ENCODE results near the gene TMEM198. TPM values are rescaled to one million over a fixed set of nuclear protein-coding genes. Genes with fewer than 3 reads are reported as not detected.

The TMEM198 gene
- total RNA-seq, 1 experiment from 2014 or later, result 2.3 TPM

DNA sequence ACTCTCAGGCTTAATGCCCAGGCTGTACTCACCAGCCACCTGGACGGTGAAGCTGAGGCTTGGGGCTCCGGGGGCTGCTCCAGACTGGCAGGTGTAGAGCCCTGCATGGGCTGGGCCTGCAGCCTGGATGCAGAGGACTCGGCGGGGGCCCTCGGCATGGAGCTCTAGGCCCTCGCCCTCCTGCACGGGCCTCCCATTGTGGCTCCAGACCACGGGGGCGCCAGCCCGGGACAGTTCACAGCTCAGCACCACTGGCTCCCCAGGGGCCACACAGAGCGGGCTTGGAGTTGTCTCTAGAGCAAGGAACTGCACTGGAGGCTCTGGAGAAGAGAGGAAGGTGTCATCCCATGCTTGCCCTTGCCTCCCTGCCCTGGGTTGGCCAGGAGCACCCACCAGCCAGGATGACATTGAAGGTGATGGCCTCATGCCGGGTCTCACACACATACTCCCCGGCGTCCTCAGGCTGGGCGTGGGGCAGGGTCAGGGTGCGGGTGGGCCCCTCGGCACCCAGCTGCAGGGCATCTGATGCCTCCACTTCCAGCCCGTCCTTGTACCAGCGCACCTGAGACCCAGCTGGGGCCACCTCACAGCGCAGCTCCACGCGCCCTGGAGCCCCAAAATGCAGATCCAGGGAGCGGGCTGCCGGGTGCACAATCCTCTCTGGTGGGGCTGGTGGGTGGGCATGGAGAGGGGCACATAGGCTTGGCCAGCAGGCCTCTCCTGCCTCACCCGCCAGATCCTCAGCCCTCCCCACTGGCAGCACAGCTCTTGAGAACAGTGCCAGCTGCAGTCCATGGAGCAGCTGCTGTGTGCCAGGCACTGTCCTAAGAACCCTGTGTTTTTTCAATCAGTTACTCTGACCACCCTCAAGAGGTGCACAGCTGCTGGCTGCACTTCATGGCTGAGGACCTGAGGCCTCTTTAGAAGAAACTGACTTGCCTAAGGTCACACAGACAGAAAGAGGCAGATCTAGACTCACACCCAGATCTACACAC lies 14.3 kb downstream of the TMEM198 start (continued):
- TF ChIP-seq TCF7L2 (IDR thresholded peaks at IDR 0.05; ENCODE audit: low read depth, low read length), result no peak

DNA sequence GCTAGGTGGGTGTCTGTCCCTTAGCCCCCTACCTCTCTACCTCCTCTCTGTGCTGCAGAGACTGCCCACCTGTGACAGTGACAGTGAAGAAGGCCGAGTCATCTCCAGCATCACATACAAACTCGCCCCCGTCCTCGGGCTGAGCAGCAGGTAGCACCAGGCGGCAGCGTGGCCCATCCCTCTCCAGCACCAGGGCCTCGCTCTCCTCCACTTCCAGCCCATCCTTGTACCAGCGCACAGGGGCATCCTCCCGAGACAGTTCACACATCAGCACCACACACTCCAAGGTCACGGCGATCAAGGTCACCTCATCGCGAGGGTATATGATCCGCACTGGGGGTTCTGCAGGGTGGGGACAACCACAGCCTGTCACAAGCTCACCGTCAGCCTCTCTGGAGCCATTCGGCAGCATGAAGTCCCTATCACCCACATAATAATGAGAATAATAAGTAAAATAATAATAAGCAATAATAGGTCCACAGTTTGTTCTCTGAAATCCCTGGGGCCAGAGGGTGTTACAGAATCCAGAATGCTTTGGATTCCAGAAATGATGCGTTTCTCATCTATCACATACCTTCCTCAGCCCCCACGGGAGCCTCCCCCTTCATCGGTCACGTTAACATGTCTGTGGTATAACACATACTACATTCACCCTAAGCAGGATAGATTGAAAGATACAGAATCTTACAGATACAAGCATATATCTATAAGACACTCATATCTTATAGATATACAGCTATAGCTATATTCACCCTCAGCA lies 15.5 kb downstream of the TMEM198 start:
- Histone ChIP-seq H3K9me3 (ENCODE audit: control insufficient read depth, insufficient read depth, low read depth, low read length) (no peaks in the 10 kb centered on the region), H3K4me1 (ENCODE audit: control insufficient read depth, insufficient read depth, low read length) (peaks cover 7% of the 10 kb centered on the region), H3K27me3 (ENCODE audit: control insufficient read depth, insufficient read depth, low read length) (no peaks in the 10 kb centered on the region), H3K4me3 (ENCODE audit: low read depth in 2 of 2, low read length in 2 of 2) (no peak overlapping the region), H3K36me3 (ENCODE audit: control insufficient read depth, insufficient read depth, low read length) (no peaks in the 10 kb centered on the region), H3K27ac (ENCODE audit: low read length) (no peak overlapping the region)
- intact Hi-C loops (cut with micrococcal nuclease; ENCODE audit: unreplicated experiment) (no loop called here), in situ Hi-C loops (cut with HindIII; ENCODE audit: low pct_unique_long_range_greater_than_20kb, low sequenced_read_pairs) (no loop called here)
- ATAC-seq (no peak), DNase-seq (ENCODE audit: low read depth, low spot score) (no peak)
- ChIA-PET CTCF (interaction anchor here (0.7 to 2.0 kb wide), 4 partner anchors 8 to 130 kb away, joined by 3 to 6 read pairs (median 6); no protein-coding TSS in a partner anchor), POLR2A (interaction anchor here (0.6 kb wide), 1 partner anchor 131 kb away, joined by 3 read pairs; no protein-coding TSS in a partner anchor)
- TF ChIP-seq, protein P1, sequence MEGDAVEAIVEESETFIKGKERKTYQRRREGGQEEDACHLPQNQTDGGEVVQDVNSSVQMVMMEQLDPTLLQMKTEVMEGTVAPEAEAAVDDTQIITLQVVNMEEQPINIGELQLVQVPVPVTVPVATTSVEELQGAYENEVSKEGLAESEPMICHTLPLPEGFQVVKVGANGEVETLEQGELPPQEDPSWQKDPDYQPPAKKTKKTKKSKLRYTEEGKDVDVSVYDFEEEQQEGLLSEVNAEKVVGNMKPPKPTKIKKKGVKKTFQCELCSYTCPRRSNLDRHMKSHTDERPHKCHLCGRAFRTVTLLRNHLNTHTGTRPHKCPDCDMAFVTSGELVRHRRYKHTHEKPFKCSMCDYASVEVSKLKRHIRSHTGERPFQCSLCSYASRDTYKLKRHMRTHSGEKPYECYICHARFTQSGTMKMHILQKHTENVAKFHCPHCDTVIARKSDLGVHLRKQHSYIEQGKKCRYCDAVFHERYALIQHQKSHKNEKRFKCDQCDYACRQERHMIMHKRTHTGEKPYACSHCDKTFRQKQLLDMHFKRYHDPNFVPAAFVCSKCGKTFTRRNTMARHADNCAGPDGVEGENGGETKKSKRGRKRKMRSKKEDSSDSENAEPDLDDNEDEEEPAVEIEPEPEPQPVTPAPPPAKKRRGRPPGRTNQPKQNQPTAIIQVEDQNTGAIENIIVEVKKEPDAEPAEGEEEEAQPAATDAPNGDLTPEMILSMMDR (IDR thresholded peaks at IDR 0.05), result no peak
- TF ChIP-seq TCF7L2 (IDR thresholded peaks at IDR 0.05; ENCODE audit: low read depth, low read length), result no peak
- TF ChIP-seq, protein P2, sequence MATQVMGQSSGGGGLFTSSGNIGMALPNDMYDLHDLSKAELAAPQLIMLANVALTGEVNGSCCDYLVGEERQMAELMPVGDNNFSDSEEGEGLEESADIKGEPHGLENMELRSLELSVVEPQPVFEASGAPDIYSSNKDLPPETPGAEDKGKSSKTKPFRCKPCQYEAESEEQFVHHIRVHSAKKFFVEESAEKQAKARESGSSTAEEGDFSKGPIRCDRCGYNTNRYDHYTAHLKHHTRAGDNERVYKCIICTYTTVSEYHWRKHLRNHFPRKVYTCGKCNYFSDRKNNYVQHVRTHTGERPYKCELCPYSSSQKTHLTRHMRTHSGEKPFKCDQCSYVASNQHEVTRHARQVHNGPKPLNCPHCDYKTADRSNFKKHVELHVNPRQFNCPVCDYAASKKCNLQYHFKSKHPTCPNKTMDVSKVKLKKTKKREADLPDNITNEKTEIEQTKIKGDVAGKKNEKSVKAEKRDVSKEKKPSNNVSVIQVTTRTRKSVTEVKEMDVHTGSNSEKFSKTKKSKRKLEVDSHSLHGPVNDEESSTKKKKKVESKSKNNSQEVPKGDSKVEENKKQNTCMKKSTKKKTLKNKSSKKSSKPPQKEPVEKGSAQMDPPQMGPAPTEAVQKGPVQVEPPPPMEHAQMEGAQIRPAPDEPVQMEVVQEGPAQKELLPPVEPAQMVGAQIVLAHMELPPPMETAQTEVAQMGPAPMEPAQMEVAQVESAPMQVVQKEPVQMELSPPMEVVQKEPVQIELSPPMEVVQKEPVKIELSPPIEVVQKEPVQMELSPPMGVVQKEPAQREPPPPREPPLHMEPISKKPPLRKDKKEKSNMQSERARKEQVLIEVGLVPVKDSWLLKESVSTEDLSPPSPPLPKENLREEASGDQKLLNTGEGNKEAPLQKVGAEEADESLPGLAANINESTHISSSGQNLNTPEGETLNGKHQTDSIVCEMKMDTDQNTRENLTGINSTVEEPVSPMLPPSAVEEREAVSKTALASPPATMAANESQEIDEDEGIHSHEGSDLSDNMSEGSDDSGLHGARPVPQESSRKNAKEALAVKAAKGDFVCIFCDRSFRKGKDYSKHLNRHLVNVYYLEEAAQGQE (IDR thresholded peaks at IDR 0.05; ENCODE audit: insufficient read depth in 1 of 2, low read depth in 2 of 2, low read length in 1 of 2), result no peak
- no peak for TF ChIP-seq SIN3A (IDR thresholded peaks at IDR 0.05; ENCODE audit: borderline replicate concordance, insufficient read depth, low read depth, low read length)
- TF ChIP-seq POLR2AphosphoS5 (IDR thresholded peaks at IDR 0.05; ENCODE audit: low read depth, low read length), result no peak
- BruUV-seq (replicated peaks), result no TSS peak
